ENCODE data around the gene ZNRF1. TPM values are rescaled to one million over a fixed set of nuclear protein-coding genes. Genes with fewer than 3 reads are reported as not detected.

Gene ZNRF1
- 53.7 TPM for total RNA-seq

- H3K4me1 ChIP-seq, result peaks cover 0 to 16% of the 10 kb centered on the region in 2 donors
- no peaks in the 10 kb centered on the region for H3K36me3 ChIP-seq
- H3K4me3 ChIP-seq, result peak within 1 kb of the TSS; percentile 96 to 97
- no peaks in the 10 kb centered on the region for H3K9me3 ChIP-seq
- H3K27ac ChIP-seq, result peak within 1 kb of the TSS; percentile 62 to 74
- DNase-seq (ENCODE audit: low spot score in 2 of 2), result peak in 1 of 2 donors; percentile 90
- H3K27me3 ChIP-seq, result no peaks in the 10 kb centered on the region
- TF ChIP-seq CTCF (IDR thresholded peaks at IDR 0.05), result peak; percentile 76 to 86 (median 77)
- intact Hi-C loops (cut with DNase I), result loop anchor here (1.0 to 2.0 kb wide), 5 partner anchors 13 to 113 kb away; partner anchors contain the start of gene WDR59
Observed at GRCh38 chr16:74998481-74999218, at the start of gene ZNRF1. Gene ZNRF1 (plus strand): TSS chr16:74999024. CDS start chr16:74999672, 648 bp downstream.

- no peak for TF ChIP-seq CTCF (IDR thresholded peaks at IDR 0.05)
Observed at GRCh38 chr16:74949309-74949708, 49.5 kb upstream of the ZNRF1 start.

GRCh38 chr16:74950511-74950910, 48.3 kb upstream of the ZNRF1 start:
- no peaks in the 10 kb centered on the region for H3K9me3 ChIP-seq
- DNase-seq (ENCODE audit: low spot score in 2 of 2), result no peak

More at GRCh38 chr16:74949309-74949708, 49.5 kb upstream of the ZNRF1 start:
- DNase-seq (ENCODE audit: low spot score in 2 of 2), result no peak
- intact Hi-C loops (cut with DNase I), result no loop called here
- Histone ChIP-seq H3K9me3 (no peaks in the 10 kb centered on the region), H3K27ac (no peak overlapping the region), H3K36me3 (peaks cover 39 to 74% of the 10 kb centered on the region in 2 donors), H3K4me3 (no peak overlapping the region), H3K4me1 (no peaks in the 10 kb centered on the region), H3K27me3 (no peaks in the 10 kb centered on the region)

GRCh38 chr16:74951206-74951605, 47.6 kb upstream of the ZNRF1 start:
- H3K4me1 ChIP-seq, result no peaks in the 10 kb centered on the region
- H3K36me3 ChIP-seq, result peaks cover 49 to 73% of the 10 kb centered on the region in 2 donors
- H3K27ac ChIP-seq, result no peak overlapping the region
- H3K9me3 ChIP-seq, result no peaks in the 10 kb centered on the region
- H3K4me3 ChIP-seq, result no peak overlapping the region
- H3K27me3 ChIP-seq, result no peaks in the 10 kb centered on the region
- no peak for TF ChIP-seq CTCF (IDR thresholded peaks at IDR 0.05)
- DNase-seq (ENCODE audit: low spot score in 2 of 2), result no peak
- intact Hi-C loops (cut with DNase I), result no loop called here

More at GRCh38 chr16:74950511-74950910, 48.3 kb upstream of the ZNRF1 start:
- no peaks in the 10 kb centered on the region for H3K27me3 ChIP-seq
- H3K4me3 ChIP-seq, result no peak overlapping the region
- no peaks in the 10 kb centered on the region for H3K4me1 ChIP-seq
- H3K27ac ChIP-seq, result no peak overlapping the region
- TF ChIP-seq CTCF (IDR thresholded peaks at IDR 0.05), result no peak
- peaks cover 44 to 74% of the 10 kb centered on the region in 2 donors for H3K36me3 ChIP-seq
- intact Hi-C loops (cut with DNase I), result no loop called here

GRCh38 chr16:74951681-74952080, 47.1 kb upstream of the ZNRF1 start:
- Histone ChIP-seq H3K27me3 (no peaks in the 10 kb centered on the region), H3K27ac (no peak overlapping the region), H3K36me3 (peaks cover 47 to 72% of the 10 kb centered on the region in 2 donors), H3K9me3 (no peaks in the 10 kb centered on the region), H3K4me1 (no peaks in the 10 kb centered on the region), H3K4me3 (no peak overlapping the region)
- DNase-seq (ENCODE audit: low spot score in 2 of 2), result no peak
- TF ChIP-seq CTCF (IDR thresholded peaks at IDR 0.05), result no peak
- intact Hi-C loops (cut with DNase I), result no loop called here
